Measurements from ENCODE around the gene NUCB2.

DNA sequence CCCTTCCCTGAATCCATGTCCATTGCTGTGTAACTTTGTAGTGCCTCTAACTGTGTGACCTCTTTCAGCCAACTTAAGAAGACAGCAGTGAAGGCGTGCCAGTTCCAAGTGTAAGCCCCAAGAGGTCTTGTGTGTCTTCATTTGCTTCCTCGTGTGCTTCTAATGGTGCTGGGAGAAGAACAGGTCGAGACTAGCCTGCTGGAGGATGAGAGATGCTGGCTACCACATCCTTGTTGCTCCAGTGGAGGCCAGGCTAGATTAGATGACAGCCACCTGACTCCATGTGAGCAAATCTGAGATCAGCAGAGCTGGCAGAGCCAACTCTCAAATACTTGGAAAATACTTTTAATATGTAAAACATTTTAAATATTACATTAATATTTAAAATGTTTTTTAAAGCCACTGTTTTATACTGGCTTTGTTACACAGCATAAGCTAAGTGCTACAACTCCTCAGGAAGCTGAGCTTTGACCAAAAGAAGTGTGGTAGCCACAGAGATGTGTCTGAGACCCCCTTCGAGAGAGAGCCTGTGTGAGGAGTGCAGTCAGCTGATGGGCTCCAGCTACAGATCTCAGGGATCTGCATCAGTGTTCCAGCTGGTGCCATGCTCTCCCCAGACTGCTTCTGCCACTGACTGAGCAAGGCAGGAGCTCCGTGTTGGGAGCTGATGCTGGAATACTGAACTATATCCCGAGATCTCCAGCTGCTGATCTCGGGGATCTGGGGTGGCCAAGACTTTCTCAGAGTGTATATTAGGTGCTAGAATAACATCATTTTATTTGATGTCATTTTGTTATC is 103.0 kb downstream of the NUCB2 start:
- TF ChIP-seq, protein P1, sequence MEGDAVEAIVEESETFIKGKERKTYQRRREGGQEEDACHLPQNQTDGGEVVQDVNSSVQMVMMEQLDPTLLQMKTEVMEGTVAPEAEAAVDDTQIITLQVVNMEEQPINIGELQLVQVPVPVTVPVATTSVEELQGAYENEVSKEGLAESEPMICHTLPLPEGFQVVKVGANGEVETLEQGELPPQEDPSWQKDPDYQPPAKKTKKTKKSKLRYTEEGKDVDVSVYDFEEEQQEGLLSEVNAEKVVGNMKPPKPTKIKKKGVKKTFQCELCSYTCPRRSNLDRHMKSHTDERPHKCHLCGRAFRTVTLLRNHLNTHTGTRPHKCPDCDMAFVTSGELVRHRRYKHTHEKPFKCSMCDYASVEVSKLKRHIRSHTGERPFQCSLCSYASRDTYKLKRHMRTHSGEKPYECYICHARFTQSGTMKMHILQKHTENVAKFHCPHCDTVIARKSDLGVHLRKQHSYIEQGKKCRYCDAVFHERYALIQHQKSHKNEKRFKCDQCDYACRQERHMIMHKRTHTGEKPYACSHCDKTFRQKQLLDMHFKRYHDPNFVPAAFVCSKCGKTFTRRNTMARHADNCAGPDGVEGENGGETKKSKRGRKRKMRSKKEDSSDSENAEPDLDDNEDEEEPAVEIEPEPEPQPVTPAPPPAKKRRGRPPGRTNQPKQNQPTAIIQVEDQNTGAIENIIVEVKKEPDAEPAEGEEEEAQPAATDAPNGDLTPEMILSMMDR (IDR thresholded peaks at IDR 0.05): no peak
- no peak for TF ChIP-seq POLR2A (IDR thresholded peaks at IDR 0.05)
